ENCODE data around the gene SCAMP4.
"Not testable (repeated sequence)": the region's sequence is repeated elsewhere in the genome, so short reads cannot be mapped to it uniquely, and the experiment has no call there.

Gene SCAMP4

DNA sequence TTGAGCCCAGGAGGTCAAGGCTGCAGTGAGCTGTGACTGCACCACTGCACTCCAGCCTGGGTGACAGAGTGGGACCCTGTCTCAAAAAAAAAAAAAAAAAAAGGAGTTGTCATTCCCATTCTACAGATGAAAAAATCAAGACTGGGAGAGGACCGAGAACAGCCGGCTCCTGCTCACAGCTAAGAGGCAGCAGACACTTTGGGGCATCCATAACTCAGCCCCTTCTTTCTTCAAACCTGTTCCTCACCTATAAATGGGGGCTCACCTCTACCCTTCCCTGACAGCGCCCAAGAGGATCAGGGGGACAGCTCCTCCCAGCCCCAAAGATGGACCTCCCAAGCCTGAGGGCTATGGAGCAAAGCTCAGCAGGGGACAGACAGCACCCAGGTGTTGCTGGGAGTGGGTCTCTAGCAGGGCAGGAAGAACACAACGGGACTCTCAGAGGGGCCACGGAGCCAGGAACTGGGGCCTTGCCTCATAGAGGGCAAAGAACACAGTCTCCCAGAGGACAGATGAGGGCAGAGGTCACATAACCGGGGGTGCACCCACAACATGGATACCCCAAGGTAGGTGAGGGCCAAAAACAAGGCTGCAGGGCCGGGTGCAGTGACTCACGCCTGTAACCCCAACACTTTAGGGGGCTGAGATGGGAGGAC, 38.4 kb upstream of the SCAMP4 start:
- no peak for DNase-seq

DNA sequence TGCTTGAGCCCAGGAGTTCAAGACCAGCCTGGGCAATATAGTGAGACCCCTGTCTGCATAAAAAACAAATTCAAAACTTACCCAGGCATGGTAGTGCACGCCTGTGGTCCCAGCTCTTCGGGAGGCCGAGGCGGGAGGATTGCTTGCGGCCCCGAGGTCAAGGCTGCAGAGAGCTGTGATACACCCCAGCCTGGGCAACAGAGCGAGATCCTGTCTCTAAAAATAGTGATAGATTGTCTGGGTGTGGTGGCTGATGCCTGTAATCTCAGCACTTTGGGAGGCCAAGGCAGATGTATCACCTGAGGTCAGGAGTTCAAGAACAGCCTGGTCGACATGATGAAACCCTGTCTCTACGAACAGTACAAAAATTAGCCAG, 37.9 kb upstream of the SCAMP4 start:
- DNase-seq: no peak

- no peak for DNase-seq
These were observed 36.2 kb upstream of the SCAMP4 start for GRCh38 chr19:1868971-1869370.

DNA sequence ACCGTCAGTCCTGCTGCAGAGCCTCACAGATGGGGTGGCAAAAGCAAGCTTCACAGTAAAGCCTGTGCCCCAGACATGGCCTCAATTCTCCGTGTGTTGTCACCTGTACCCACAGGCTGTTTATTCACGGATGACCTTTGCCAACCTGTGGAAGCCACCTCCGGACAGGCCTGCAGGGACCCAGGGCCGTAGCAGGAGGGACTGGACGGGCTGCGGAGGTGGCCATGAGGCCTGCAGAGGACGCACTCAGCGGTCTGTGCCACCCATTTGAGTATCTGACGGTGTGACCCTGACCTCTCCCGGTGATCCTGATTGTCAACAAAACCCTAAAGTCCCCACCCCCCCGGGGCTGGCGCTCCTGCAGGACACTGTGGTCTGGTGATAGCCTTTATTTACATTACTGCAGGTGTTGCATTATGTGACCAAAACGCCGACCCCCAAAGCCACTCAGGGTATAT, 34.0 kb upstream of the SCAMP4 start:
- DNase-seq: no peak

DNA sequence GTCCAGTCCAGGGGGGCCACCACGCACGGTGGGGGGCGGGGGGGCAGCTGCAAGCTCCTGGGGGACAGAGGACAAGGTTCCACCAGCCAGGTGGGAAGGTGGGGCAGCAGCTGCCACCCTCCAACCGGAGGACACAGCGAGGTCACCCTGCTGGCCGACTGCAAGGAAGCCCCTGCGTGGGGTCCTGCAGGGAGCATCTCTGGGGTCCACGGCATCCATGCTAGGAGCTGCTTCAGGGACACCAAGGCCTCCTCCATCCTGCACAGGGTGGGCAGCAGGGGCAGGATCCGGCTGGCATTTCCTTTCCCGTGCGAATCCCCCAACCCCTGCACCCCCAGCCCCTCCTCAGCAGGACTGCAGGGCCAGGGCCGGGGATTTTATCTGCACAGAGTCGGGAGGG, 33.6 kb upstream of the SCAMP4 start:
- DNase-seq: no peak

DNA sequence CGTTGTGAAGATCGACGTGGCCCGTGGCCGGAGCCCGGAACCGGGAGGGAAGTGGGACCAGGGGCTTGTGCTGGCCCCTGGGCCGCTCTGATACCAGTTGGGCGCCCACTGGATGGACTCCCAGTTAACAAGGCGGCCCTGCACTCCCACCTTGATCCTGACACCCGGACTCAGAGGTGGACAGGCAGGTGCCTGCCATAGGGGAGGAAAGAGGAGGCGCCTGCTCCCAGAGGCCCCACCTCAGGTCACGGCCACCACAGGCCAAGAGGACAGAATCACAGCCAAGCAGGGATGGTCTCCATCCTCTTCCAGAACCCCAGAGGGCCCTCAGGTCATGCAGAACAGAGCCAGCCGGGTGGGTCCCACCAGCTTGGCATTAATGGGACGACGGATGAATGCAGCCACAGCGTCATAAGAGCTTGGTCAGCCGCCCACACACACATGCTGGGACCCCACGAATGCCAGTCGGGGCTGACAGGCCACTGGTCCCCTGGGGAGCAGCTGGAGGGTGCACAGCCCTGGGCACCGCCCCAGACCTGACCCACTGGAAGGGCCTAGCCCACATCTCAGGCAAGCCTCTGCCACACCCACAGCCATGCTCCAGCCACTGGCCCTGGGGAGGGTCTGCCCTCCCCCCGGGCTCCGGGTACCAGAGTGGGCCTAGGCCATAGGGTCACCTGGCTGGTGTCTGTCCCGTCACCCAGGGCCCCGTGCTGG, 32.2 kb upstream of the SCAMP4 start:
- no peak for DNase-seq

- no peak for DNase-seq
These were observed 31.4 kb upstream of the SCAMP4 start for GRCh38 chr19:1873524-1874473.

DNA sequence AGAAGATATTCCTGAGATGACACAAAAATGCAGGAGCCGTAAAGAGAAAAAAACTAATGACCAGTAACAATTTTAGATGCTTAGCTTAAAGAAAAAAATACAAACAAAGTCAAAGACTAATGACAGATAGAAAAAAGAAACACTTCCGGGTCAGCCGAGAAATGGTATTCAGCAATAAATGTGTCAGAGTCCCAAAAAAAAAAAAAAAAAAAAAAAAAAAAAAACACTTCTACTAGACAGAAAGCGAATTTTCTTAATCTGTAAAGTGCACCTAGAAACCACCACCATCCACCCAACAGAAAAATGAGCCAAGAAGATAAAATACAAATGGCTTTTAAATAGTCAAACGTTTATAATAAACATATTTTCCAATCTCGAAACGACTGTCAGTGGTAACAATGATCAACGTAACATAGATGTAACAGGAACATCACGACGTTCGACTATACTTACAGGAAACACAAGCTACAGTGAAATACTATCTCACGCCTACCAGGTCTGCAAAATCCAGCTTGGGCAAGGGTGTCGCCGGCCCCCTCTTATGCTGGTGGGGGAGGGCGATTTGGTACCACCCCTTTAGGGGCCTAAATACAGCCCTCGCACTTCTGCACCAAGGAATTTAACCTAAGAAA, 30.5 kb upstream of the SCAMP4 start:
- DNase-seq: peak; percentile 46

GRCh38 chr19:1875265-1875645, 29.9 kb upstream of the SCAMP4 start:
- not testable (repeated sequence) for DNase-seq

- DNase-seq: peak; percentile 94
These were observed 29.3 kb upstream of the SCAMP4 start for GRCh38 chr19:1875646-1876495.

DNA sequence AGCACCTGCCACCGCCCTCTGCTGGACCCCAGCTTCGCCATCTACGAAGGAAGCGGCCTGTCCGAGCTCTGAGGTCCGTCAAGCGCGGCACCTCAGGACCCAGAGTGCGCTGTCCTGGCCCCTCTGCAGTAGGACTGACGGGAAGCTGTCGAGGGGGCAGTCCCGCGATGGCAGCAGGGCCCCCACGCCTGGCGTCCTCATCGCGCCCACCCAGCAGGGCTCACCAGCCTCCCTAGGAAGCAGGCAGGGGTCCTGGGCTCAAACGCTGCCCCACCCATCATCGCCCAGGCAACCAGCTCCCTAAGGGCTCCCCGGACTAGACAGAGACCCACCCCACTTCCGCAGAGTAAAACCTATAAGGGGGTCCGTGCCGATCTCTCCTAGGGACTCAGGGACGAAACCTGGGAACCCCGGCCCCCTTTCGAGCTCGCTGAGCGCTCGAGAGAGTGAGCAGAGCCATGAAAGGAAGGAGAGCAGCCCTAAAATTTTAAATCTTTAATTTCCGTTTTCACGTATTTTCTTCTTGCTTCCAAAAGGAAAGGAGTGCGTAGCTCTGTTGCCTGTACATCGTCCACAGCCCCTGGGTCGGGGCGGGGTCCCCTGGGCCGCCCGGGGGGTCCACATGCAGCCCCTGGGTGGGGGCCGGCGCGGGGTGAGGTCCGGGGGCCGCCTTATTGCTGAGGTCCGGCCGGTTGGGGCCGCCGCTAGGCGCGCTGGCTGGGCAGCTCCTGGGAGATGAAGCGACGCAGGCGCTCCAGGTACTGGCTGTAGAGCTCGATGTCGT, 28.5 kb upstream of the SCAMP4 start:
- DNase-seq: not testable (repeated sequence)

DNA sequence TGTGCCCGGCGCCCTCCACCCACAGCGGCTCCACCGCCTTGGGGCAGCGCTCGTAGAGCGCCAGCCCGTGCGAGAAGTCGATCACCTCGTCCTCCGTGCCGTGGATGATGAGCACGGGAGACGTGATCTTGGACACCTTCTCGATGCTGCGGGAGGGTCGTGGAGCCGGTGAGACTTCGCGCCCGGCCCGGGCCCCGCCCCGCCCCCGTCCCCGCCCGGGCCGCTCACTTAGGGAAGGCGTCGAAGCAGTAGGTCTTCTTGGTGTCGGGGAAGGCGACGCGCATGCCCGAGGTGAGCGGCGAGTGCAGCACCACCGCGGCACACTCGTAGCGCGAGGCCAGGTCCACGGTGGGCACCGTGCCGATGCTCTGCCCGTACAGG, 27.9 kb upstream of the SCAMP4 start:
- DNase-seq: not testable (repeated sequence)

- not testable (repeated sequence) for DNase-seq
These were observed 26.6 kb upstream of the SCAMP4 start for GRCh38 chr19:1878583-1878982.

GRCh38 chr19:1879982-1880381, 25.2 kb upstream of the SCAMP4 start:
- not testable (repeated sequence) for DNase-seq

DNA sequence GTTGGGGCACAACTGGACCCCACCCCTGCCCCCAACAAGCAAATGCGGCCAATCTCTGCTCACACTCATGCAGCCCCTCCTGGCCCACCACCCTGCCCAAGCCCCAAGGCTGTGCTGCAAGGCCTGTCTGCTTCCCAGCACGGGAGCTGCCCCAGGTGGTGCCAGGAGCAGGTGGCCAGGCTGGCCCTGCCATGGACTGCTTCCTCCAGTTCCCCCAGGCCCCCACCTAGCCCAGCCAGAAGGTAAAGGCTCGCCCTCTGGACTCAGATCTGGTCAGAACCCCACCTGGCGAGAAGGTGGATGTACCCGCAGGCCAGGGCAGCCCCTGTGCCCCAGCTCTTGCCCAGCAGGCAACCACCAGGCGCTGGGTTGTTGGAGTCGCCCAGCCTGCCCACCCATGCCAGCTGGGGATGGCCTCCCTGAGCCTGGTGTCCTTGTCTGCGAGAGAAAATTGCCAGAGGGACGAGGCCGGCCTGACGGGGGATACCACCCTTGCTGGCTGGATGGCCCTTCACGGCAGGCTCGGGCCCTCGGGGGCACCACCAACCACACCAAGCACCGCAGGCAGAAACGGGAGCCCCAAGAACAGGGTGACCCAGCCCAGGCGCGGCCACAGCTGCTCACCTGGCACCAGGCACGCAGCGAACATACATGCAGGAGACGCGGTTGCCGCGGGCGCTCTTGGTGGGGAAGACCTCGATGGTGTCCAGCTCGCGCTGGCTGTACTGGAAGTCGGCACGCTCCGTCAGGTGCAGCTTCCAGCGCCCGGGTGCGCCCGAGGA, 24.4 kb upstream of the SCAMP4 start:
- no peak for DNase-seq

DNA sequence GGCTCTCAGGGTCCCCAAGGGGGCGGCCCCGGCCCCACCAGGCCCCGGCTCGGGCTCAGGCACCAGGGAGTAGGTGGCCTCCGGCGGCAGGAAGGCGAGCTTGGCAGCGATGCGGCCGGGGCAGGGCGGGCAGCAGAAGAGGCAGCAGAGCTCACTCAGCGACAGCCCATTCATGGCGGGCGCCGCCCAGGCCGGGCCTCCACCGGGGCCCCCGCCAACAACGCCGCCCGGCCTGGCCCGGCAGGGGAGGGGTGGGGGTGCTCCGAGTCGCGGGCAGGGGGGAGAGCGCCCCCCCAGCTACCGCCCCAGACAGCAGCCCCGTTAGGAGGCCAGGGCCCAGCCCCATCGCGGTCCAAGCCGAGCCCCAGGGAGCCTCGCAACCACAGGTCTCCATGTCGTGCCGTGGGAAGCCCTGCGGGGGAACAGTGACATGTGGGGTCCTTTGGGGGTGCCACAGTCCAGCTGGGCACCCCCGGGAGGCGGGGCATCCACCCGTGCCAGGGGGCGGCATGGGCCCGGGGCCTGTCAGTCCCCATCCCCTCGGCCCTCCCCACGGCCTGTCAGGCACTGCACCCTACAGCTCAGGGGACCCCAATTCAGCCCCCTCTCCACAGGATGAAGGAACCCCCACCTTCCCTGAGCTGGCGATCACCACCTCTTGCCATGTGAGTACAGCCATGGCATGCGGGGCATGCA, 23.7 kb upstream of the SCAMP4 start:
- DNase-seq: not testable (repeated sequence)

GRCh38 chr19:1882089-1882785, 23.0 kb upstream of the SCAMP4 start:
- peak; percentile 88 for DNase-seq

DNA sequence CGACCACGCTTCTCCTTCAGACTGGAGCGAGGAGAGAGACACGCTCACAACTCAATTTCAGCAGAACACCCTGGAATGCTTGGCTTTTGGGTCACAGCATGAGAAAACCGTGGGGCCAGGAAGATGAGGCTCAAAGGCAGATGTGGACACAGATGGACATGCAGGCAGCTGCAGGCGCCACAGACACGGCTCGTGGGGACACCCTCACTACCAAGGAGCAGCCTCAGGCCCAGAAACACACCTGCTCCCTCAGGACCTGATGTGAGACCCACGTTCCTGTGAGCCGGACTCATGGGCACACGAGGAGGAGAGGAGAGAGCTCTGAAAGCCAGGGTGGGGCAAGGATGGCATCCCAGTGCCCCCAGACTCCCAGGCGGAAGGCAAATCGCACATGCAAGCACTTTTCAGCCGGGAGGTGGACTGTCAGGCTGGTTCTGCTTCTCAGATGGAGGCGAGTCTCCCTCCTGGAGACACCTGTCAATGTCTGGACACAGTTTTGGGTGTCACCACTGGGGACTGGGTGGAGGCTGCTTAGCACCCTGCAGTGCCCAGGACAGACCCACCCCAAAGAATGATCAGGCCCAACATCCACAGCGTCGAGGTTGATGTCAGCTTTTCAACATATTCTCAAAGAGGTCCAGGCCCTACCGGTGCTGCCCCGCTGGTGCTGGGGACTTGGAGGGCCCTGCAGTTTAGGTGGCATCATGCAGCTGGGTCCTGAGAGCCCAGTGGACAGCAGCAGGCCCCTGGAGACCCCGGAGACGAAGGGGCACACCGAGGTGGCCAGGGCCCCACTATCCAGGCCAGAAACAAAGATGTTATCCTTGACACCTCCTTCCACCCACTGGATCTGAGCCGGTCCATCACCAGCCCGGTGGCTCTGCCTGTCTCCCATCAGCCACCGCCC, 22.2 kb upstream of the SCAMP4 start:
- DNase-seq: no peak
